NCI-H128 (cell line): ENCODE measurements around the gene RFX7.
"Not testable (repeated sequence)": the region's sequence is repeated elsewhere in the genome, so short reads cannot be mapped to it uniquely, and the experiment has no call there.

ENCODE experiments used
- DNase-seq: peaks from one replicate; lab custom pipeline; 2025; ENCODE audit not compliant: unreplicated experiment; lab: John Stamatoyannopoulos, UW

The RFX7 gene

GRCh38 chr15:56243163-56244037 is at the start of gene RFX7:
RFX7 (minus strand) TSS chr15:56243879; CDS start chr15:56243285, 594 bp downstream.
- no peak for DNase-seq

- DNase-seq = no peak
Observed at GRCh38 chr15:56292546-56293316, 49.1 kb upstream of the RFX7 start.

- DNase-seq = no peak
Observed at GRCh38 chr15:56291741-56292140, 48.1 kb upstream of the RFX7 start.

GRCh38 chr15:56286213-56286612 is 42.5 kb upstream of the RFX7 start:
- no peak for DNase-seq

- DNase-seq = no peak
Observed at GRCh38 chr15:56281145-56281544, 37.5 kb upstream of the RFX7 start.

- DNase-seq = no peak
Observed at GRCh38 chr15:56273724-56274123, 30.0 kb upstream of the RFX7 start.

GRCh38 chr15:56272454-56272853 is 28.8 kb upstream of the RFX7 start:
- DNase-seq = no peak

- not testable (repeated sequence) for DNase-seq
Observed at GRCh38 chr15:56266465-56266864, 22.8 kb upstream of the RFX7 start.

GRCh38 chr15:56261854-56262509 is 18.3 kb upstream of the RFX7 start:
- DNase-seq = no peak

- DNase-seq = not testable (repeated sequence)
Observed at GRCh38 chr15:56257306-56257705, 13.6 kb upstream of the RFX7 start.

- no peak for DNase-seq
Observed at GRCh38 chr15:56254265-56254664, 10.6 kb upstream of the RFX7 start.

- DNase-seq = no peak
Observed at GRCh38 chr15:56252386-56252785, 8.7 kb upstream of the RFX7 start.

GRCh38 chr15:56251315-56252095 is 7.8 kb upstream of the RFX7 start:
- no peak for DNase-seq

- no peak for DNase-seq
Observed at GRCh38 chr15:56250626-56251025, 6.9 kb upstream of the RFX7 start.

GRCh38 chr15:56249092-56249491 is 5.4 kb upstream of the RFX7 start:
- DNase-seq = no peak

- no peak for DNase-seq
Observed at GRCh38 chr15:56248311-56248992, 4.8 kb upstream of the RFX7 start.

GRCh38 chr15:56247266-56247665 is 3.6 kb upstream of the RFX7 start:
- no peak for DNase-seq

GRCh38 chr15:56245871-56246814 is 2.5 kb upstream of the RFX7 start:
- no peak for DNase-seq
